Kidney (tissue), 14 donors: ENCODE measurements around the gene COPZ1. TPM values are rescaled to one million over a fixed set of nuclear protein-coding genes. Genes with fewer than 3 reads are reported as not detected.

Source experiments
- DNase-seq, 5 donors: peaks; one replicate each; pipeline ENCODE4 v3.0.0-alpha.2; 2013 to 2020
- FAIRE-seq: peaks from 2 replicates; lab custom pipeline; 2012; peaks lifted over from hg19 to GRCh38; lab: Jason Lieb, UNC
- H3K27ac ChIP-seq, 2 donors: one replicate each; pipeline ENCODE4 v1.7.0; 2013; ENCODE audit warnings: low read depth in 2 of 2, low read length in 2 of 2, inconsistent platforms in 1 of 2
- H3K27me3 ChIP-seq: one replicate; pipeline ENCODE4 v1.7.1; 2013; ENCODE audit warnings: low read length, inconsistent platforms; ENCODE audit not compliant: control insufficient read depth, insufficient read depth
- H3K36me3 ChIP-seq, 3 donors: one replicate each; pipeline versions ENCODE4 v1.7.0 to v1.7.1; 2013; ENCODE audit warnings: low read length in 3 of 3, control low read depth in 1 of 3, inconsistent platforms in 1 of 3; ENCODE audit not compliant: insufficient read depth in 3 of 3, control insufficient read depth in 2 of 3
- H3K4me1 ChIP-seq, 3 donors: one replicate each; pipeline versions ENCODE4 v1.7.0 to v1.7.1; 2013; ENCODE audit warnings: low read length in 3 of 3, inconsistent platforms in 1 of 3, low read depth in 1 of 3; ENCODE audit not compliant: control insufficient read depth in 2 of 3, insufficient read depth in 2 of 3
- H3K4me3 ChIP-seq, 3 donors: one replicate each; pipeline versions ENCODE4 v1.7.0 to v1.8.1; 2013; ENCODE audit warnings: low read length in 3 of 3, control low read depth in 1 of 3, inconsistent platforms in 1 of 3
- H3K9ac ChIP-seq, 3 donors: one replicate each; pipeline versions ENCODE4 v1.7.0 to v1.7.1; 2013; ENCODE audit warnings: low read length in 3 of 3, control low read depth in 1 of 3, inconsistent platforms in 1 of 3
- H3K9me3 ChIP-seq, 3 donors: one replicate each; pipeline versions ENCODE4 v1.7.0 to v1.7.1; 2013; ENCODE audit warnings: low read length in 3 of 3, control low read depth in 1 of 3, inconsistent platforms in 1 of 3; ENCODE audit not compliant: control insufficient read depth in 2 of 3, insufficient read depth in 1 of 3
- intact Hi-C: fragments of 100-400 bp; cut with DNase I; formaldehyde crosslinking; loops from one replicate; pipeline ENCODE4 v1.11.1; 2022
- polyA plus RNA-seq: library from polyadenylated mRNA; stranded (reverse); fragments of 350-450 nt; fragmentation: Illumina TruSeq; extraction: RNeasy Lipid Tissue Mini Kit (QIAGEN cat#74804); gene quantifications from one replicate; pipeline ENCODE4 v1.2.3, GENCODE V29; 2014; ENCODE audit warnings: low read depth, low replicate concordance; ENCODE audit not compliant: insufficient read depth
- total RNA-seq: library from RNA; stranded (reverse); fragmentation: NEBNext Ultra II Directional; extraction: Animal tissue kit (Norgen Biotek cat#: 25700); gene quantifications from one replicate; pipeline ENCODE4 v1.2.1, GENCODE V29; 2021
- TF ChIP-seq, protein P1 (sequence below): IDR thresholded peaks from 3 replicates; pipeline ENCODE4 v1.5.1; 2012; ENCODE audit warnings: mild to moderate bottlenecking, moderate library complexity, borderline replicate concordance; ENCODE audit not compliant: insufficient read depth; ENCODE audit errors: extremely low read depth
- donor health status: control.
- donor health status: control.
- donor health status: control.
- donor health status: control.
- donor health status: control.
- donor health status: DM: yes; HTN: yes; CAD: no.
- donor health status: Normal renal cell carcinoma (clear cell type).

The COPZ1 gene
- total and polyA plus RNA-seq, 2 donors from 2014 or later, result 141 to 181 TPM

- Histone ChIP-seq H3K4me3 (no peak overlapping the region), H3K4me1 (no peaks in the 10 kb centered on the region), H3K36me3 (no peaks in the 10 kb centered on the region), H3K27me3 (no peaks in the 10 kb centered on the region), H3K9ac (no peak overlapping the region), H3K27ac (no peak overlapping the region), H3K9me3 (no peaks in the 10 kb centered on the region)
- TF ChIP-seq, protein P1, sequence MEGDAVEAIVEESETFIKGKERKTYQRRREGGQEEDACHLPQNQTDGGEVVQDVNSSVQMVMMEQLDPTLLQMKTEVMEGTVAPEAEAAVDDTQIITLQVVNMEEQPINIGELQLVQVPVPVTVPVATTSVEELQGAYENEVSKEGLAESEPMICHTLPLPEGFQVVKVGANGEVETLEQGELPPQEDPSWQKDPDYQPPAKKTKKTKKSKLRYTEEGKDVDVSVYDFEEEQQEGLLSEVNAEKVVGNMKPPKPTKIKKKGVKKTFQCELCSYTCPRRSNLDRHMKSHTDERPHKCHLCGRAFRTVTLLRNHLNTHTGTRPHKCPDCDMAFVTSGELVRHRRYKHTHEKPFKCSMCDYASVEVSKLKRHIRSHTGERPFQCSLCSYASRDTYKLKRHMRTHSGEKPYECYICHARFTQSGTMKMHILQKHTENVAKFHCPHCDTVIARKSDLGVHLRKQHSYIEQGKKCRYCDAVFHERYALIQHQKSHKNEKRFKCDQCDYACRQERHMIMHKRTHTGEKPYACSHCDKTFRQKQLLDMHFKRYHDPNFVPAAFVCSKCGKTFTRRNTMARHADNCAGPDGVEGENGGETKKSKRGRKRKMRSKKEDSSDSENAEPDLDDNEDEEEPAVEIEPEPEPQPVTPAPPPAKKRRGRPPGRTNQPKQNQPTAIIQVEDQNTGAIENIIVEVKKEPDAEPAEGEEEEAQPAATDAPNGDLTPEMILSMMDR, result no peak
- intact Hi-C loops, result loop anchor here (10.0 kb wide), 1 partner anchor 60 kb away; no protein-coding TSS in a partner anchor
- FAIRE-seq, result no peak
- DNase-seq, result no peak
Measured at GRCh38 chr12:54294953-54295566, 29.9 kb upstream of the COPZ1 start.

GRCh38 chr12:54296393-54297099, 28.4 kb upstream of the COPZ1 start:
- Histone ChIP-seq H3K27me3 (no peaks in the 10 kb centered on the region), H3K4me3 (no peak overlapping the region), H3K4me1 (peaks cover 0 to 8% (median 5%) of the 10 kb centered on the region in 3 donors), H3K36me3 (no peaks in the 10 kb centered on the region), H3K9ac (no peak overlapping the region), H3K27ac (no peak overlapping the region), H3K9me3 (no peaks in the 10 kb centered on the region)
- TF ChIP-seq, protein P1, result no peak
- no peak for DNase-seq
- FAIRE-seq, result no peak
- intact Hi-C loops, result loop anchor here (10.0 kb wide), 1 partner anchor 58 kb away; no protein-coding TSS in a partner anchor

DNA sequence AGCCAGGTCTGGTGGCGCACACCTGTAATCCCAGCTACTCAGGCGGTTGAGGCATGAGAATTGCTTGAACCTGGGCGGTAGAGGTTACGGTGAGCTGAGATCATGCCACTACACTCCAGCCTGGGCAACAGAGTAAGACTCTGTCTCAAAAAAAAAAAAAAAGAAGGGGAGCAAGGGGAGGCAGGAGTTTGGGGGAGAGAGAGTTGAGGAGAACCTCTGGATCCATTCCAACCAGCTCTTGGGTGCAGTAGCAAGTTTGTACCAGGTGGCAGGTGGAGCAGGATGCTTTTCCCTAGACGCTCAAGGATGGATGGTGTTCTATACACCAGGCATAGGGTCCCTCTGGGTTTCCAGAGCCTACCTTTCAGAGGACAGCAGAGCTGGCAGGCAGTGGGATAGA, 26.0 kb upstream of the COPZ1 start:
- no peaks in the 10 kb centered on the region for H3K36me3 ChIP-seq
- TF ChIP-seq, protein P1, result no peak
- intact Hi-C loops, result loop anchor here (10.0 kb wide), 1 partner anchor 56 kb away; no protein-coding TSS in a partner anchor
- H3K27ac ChIP-seq, result no peak overlapping the region
- H3K4me1 ChIP-seq, result peaks cover 0 to 10% (median 5%) of the 10 kb centered on the region in 3 donors
- H3K9ac ChIP-seq, result no peak overlapping the region
- H3K4me3 ChIP-seq, result no peak overlapping the region
- no peak for FAIRE-seq
- H3K9me3 ChIP-seq, result no peaks in the 10 kb centered on the region
- DNase-seq, result no peak
- H3K27me3 ChIP-seq, result no peaks in the 10 kb centered on the region
